Measurements from ENCODE around the gene FGF9.

FGF9 gene

GRCh38 chr13:21723807-21724505, 53.1 kb downstream of the FGF9 start:
- no peak for TF ChIP-seq CTCF (IDR thresholded peaks at IDR 0.05; ENCODE audit: low read depth, low read length, missing control alignments)
- DNase-seq (ENCODE audit: extremely low read depth, low read depth), result no peak
- no peak overlapping the region for H3K4me3 ChIP-seq (replicated peaks; ENCODE audit: low read depth, low read length)

GRCh38 chr13:21730186-21730880, 59.5 kb downstream of the FGF9 start:
- no peak for TF ChIP-seq CTCF (IDR thresholded peaks at IDR 0.05; ENCODE audit: low read depth, low read length, missing control alignments)
- H3K4me3 ChIP-seq (replicated peaks; ENCODE audit: low read depth, low read length), result no peak overlapping the region
- DNase-seq (ENCODE audit: extremely low read depth, low read depth), result no peak

GRCh38 chr13:21733475-21734263, 62.8 kb downstream of the FGF9 start:
- DNase-seq (ENCODE audit: extremely low read depth, low read depth), result no peak
- H3K4me3 ChIP-seq (replicated peaks; ENCODE audit: low read depth, low read length), result no peak overlapping the region
- no peak for TF ChIP-seq CTCF (IDR thresholded peaks at IDR 0.05; ENCODE audit: low read depth, low read length, missing control alignments)

GRCh38 chr13:21734961-21735360, 64.1 kb downstream of the FGF9 start:
- DNase-seq (ENCODE audit: extremely low read depth, low read depth), result no peak
- no peak overlapping the region for H3K4me3 ChIP-seq (replicated peaks; ENCODE audit: low read depth, low read length)
- TF ChIP-seq CTCF (IDR thresholded peaks at IDR 0.05; ENCODE audit: low read depth, low read length, missing control alignments), result no peak

- no peak for TF ChIP-seq CTCF (IDR thresholded peaks at IDR 0.05; ENCODE audit: low read depth, low read length, missing control alignments)
- DNase-seq (ENCODE audit: extremely low read depth, low read depth), result no peak
- no peak overlapping the region for H3K4me3 ChIP-seq (replicated peaks; ENCODE audit: low read depth, low read length)
Observed at GRCh38 chr13:21735701-21736401, 65.0 kb downstream of the FGF9 start.

GRCh38 chr13:21736926-21737325, 66.1 kb downstream of the FGF9 start:
- DNase-seq (ENCODE audit: extremely low read depth, low read depth), result no peak
- TF ChIP-seq CTCF (IDR thresholded peaks at IDR 0.05; ENCODE audit: low read depth, low read length, missing control alignments), result no peak
- no peak overlapping the region for H3K4me3 ChIP-seq (replicated peaks; ENCODE audit: low read depth, low read length)

Data from HFF-Myc (cell line).